HL-60/S4 (cell line): ENCODE data around the gene MDFI.

Source experiments
- in situ Hi-C: fragments of 300-500 bp; cut with MboI; formaldehyde crosslinking; loops from 2 replicates; pipeline ENCODE4 v1.14.3; 2022; ENCODE audit warnings: low sequenced_read_pairs

MDFI gene

DNA sequence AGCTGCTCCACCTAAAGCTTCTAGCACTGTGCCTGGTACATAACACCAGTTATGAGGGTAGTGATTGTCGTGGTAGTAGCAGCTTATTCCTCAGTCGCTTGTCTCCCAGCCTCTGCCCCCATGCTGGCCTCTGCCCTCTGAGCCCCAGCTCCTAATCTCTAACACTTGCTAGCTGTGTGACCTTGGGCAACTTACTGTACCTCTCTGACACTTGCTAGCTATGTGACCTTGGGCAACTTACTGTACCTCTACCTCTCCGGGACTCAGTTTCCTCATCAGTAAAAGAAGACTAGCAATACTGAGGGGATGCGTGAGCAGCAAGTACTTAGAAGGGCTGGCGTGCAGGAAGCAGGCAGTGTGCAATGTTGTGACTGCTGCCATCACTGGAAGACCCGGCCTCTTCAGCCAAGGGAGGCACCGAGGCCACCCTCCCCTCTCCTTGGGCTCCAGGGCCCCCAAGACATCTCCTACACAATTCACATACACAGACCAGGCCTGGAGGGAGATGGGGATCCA lies 9.9 kb downstream of the MDFI start:
- in situ Hi-C loops: no loop called here

DNA sequence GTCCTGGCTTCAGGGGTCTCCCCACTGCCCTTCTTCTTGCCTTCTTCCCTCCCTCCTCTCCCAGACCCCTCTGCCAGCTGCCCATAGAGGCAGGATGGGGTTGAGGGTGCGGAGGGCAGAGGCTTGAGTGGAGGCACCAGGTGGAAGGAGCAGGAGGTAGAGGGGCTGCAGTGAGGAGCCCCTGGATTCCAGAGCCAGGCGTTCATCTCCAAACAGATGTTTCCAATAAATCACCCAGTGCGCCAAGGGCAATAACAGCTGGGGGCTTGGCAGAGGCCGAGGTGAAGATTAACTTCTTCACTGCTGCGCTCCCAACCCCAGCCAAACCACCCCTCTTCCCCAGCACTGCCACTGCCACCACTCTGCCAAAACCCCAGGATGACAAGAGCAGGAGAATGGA lies 10.7 kb downstream of the MDFI start:
- in situ Hi-C loops: no loop called here

DNA sequence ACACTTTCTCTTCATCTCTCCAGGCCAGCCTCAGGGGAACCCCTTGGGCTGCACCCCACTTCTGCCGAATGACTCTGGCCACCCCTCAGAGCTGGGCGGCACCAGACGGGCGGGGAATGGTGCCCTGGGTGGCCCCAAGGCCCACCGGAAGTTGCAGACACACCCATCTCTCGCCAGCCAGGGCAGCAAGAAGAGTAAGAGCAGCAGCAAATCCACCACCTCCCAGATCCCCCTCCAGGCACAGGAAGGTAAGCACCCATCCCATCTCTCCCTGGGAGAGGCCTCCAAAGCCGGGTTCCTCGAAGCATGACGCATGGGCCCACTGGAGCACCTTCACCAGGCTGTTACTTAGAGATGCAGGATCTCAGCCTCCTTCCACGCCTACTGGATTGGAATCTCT lies 11.3 kb downstream of the MDFI start:
- in situ Hi-C loops: no loop called here

DNA sequence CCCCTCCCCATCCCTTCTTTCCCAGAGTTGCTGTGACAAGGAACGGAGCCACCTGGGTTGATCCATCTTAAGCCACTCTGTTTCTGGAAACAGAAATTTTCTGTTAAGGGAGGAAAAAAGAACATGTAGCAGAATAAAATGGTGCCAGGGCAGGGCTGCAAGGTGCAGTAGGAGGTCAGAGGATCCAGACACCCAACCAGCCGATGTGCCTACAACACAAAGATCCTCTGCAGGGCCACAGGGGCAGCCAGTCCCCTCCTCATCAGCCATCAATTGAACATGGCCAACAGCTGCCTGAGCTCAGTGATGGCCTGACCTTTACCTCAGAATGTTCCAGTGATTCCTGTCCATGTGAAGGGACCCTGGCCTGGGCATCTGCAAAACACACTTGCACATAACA lies 11.9 kb downstream of the MDFI start:
- in situ Hi-C loops: no loop called here

DNA sequence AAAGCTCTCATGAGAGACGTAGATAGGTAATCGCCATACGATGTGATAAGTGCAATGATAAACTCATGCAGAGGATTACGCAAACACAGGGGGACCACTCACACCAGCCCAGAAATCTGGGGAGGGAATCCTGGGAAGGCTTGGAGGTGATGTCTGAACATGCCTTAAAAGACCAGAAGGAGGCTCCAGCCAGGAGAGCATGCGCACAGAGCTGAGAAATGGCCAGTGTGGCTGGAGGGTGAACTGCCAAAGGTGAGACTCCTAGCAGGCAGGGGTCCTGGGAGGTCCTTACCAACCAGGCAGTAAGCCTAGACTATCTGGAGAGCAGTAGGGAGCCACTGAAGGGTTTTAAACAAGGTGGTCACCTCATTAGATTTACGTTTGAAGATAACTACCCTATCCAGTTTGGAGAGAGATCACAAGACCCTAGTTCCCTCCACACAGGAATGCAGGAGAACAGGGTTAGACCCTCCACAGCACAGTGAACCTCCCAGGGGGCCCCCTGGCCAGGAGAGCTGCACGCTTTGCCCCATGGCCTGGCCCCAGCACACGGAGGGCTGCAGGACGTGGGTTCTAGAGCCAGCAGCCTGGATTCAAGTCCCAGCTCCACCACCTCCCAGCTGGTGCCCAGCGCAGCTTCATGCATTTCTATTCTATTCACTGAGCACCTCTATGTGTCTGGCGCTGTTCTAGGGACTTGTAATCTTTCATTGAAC lies 13.1 kb downstream of the MDFI start:
- in situ Hi-C loops: no loop called here

DNA sequence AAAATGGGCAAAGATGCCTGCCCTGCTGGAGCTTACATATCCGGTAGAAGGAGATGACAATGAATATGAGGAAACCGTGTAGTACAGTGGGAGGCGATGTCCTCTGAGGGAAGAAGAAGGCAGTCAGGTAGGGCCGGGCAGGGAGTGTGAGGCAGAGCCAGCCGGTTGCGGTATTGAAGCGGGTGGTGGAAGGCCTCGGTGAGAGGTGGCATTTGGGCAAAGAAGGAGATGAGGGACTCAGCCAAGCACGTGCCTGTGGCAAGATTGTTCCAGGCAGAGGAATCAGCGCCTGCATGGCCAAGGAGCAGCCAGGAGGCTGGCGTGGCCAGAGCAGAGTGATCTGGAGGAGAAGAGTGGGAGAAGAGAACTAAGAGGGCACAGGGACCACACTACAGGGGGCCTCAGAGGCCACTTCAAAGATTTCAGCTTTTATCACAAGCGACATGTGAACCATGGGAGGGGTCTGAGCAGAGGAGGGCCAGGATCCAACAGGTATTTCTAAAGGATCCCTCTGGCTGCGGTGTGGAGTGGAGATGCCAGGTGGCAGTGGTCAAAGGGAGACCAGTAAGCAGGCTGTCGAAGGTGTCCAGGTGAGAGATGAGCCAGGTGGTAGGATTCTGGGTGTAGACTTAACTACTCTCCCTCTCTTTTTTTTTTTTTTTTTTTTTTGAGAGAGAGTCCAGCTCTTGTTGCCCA lies 13.8 kb downstream of the MDFI start:
- in situ Hi-C loops: no loop called here

DNA sequence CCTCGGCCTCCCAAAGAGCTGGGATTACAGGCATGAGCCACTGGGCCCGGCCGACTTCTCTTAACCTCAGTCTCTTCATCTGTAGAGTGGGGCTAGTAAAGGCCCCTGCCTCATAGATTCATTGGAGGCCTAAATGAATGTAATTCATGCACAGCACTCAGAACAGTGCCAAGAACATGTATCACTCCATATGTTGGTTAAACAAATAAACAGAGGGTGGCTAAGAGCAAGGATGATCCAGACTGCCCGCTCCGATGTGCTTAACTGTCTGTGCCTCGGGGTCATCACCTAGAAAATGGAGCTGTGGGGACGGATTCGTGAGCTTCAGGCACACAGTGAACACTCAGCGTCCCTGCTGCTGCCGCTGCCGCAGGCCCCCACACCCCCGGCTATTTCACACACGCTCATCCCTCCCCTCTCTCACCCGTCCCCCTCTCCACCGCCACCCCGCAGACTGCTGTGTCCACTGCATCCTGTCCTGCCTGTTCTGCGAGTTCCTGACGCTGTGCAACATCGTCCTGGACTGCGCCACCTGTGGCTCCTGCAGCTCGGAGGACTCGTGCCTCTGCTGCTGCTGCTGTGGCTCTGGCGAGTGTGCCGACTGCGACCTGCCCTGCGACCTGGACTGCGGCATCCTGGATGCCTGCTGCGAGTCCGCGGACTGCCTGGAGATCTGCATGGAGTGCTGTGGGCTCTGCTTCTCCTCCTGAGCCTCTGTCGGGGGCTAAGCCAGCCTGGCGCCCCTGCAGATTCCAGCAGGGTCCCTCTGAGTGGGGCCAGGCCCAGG lies 14.8 kb downstream of the MDFI start:
- in situ Hi-C loops: no loop called here

DNA sequence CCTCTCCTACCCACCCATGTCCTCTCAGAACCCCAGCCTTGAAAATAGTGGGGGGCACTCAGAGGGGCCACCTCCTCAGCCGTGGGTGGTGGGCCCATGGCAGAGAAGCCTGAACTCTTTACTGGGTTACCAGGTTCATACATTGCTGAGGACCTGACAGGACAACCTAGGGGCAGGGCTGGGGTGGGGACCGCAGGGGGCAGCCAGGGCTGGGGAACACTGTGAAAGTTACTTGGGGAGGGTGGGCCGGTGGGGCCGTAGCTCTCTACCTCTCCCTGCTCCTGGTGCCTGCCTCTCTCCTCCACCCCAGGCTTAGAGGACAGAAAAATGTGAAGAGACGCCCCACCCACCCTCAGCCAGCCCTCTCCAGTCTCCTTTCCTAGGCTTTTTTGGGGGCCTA lies 15.4 kb downstream of the MDFI start:
- in situ Hi-C loops: no loop called here

DNA sequence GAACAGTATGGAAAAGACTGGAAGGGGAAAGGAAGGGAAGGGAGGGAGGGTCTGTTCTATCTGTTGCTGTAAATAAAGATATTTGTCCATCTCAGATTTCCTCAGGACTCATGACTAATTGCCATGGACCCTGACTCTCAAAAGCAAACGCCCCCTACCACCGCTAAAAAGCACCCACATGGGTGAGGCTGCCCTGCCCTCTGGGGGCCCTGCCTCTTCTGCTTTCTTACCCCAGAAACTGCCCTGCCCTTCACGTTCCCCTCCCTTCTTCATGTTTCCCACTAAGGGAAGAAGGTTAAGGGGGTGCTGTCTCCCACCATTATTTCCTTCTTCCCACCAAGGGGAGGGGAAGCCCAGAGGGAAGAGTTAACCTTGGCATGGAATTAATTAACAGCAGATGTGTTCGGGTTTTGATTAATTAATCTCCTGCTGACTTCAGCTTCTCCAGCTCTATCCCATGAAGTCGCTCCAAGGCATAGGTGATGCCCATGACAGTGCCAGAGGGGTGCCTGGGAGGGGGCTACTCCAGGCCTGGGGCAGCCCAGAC lies 16.0 kb downstream of the MDFI start:
- in situ Hi-C loops: no loop called here

DNA sequence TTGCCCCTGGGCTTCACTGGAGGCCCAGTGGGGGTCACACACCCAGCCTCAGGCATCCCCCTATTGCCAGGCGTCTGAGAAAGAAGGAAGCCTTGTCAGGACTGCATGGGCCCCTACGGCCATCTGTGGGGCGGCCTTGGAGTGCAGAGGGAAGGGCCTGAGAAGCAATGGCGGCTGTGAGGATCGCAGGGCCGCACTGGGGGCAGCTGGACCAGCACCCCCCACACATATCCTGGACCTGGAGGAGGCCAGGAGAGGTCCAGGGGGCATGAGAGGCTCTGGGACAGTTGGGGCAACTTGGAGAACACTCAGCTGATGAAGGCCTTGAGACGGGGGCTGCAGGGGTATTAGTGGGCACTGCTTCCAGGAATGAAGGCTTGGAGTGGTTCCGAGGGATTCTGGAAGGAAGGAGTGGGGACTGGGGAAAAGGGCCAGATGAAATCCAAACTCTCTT lies 16.5 kb downstream of the MDFI start:
- in situ Hi-C loops: no loop called here

DNA sequence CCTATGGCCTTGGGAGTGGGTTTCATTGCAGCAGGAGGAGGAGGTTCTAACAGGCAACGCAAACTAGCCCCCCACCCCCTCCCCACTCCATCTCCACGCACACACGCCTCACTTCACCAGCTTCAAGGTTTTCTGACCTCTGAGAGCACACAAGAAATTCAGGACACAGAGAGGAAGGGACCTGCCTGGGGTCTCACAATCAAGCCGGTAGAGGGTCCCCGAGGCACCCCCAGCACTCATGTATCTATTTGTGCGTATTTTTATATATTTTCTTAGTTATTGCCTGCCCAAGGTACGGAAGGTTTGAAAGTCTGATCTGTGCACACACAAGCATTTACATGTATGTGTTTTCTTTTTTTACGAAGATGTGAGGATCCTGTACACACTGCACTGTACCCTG lies 16.9 kb downstream of the MDFI start:
- in situ Hi-C loops: no loop called here

DNA sequence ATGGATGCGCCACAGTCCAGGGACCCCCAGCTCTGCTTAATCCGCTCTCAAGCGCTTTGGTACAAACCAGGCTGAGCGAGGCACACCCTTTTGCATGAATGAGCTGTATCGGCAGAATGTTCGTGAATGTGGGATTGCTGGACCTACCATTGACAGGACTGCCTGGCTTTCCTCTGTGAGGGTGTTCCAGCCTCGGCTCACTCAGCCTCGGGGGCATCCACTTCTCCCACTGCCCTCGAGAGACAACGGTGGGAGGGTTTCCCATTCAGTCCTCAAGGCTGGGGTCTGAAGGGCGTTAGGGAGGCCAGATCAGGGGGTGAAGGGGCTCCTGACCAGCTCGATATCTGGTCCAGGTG lies 17.4 kb downstream of the MDFI start:
- in situ Hi-C loops: no loop called here

DNA sequence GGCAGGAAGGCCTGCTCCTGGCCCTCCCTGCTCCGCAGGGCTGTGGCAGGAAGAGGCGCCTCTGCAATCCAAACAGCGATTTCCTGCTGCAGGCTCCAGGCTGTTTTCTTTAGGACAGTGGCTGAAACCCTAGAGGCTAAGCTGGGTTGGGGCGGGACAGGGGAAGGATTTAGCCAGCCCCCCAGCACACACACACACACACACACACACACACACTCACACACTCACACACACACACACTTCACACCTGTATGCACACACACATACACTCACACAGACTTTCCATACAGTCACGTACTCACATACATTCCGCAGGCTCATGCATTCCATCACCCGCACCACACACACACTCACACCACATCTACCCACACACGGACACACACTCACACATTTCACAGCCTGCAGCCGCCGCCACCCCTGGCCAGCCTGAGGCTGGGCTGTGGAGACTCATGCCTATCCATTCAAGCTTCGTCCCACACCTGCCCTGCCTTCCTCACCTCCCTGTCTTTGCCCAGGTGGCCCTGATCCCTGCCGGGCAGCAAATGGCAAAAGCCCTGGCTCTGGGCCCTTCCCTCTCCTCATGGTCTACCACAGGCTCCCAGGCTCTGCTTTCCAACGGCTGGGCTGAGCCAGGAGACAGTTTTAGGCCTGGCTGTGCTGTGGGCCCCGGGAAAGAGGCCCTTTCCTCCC lies 17.9 kb downstream of the MDFI start:
- in situ Hi-C loops: no loop called here

DNA sequence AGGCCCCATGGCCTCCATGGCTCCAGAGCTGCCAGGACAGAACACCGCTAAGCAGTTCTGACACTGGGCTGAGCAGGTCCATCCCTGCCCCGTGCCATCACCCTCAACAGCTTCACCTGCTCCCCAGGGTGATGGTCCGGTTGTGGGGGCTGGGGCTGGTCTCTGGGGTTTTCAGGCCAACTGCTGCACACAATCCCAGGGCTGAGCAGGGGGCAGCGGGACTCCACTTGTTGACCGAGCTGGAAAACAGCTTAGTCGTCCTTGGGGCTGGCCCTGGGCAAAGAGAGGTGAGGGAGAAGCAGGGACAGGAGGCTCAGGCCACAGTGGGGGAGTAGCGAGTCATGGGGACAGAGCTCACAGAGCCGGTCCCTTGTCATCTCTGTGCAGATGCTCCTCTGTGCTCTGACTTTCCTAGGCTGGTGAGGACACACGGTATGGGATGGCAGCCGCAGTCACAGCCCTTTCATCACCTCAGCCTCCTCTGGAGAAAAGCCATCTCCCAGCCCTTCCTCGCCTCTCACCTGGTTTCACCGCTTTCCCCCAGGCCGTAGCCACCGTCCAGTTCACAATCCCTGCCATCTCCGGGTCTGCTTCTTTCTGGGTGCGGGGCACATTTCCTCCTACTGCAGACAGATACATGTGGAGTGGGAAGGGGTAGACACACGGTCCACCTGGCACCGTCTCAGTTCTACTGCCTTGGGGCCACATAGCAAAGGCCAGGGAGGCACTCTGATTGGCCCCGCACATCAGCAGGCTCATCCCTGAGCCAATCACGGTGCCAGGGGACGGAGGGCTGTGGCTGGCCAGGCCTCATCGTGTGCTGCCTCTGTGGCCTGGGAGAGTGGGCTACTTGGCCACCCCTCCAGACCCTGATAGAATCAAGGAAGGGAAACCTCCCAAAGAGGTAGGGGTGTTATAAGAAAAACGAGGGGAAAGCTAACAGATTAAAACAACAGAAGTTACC lies 19.1 kb downstream of the MDFI start:
- in situ Hi-C loops: no loop called here

DNA sequence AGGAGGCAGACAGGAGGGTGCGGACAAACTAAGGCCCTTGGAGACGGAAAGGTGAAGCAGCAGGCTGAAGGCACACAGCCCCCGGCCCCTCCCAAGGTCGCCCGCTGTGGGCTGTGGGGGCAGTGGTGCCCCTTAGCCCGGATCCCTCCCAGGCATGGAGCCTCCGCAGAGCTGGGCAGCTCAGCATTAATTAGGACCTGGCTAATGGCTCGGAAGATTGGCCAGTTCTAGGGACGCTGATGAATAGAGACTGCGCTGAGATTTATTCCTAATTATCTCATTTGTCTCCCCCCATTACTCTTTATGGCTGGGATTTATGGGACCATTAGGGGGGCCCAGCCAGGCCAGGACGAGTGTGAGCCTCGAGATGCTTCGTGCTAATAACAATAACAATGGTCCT lies 20.4 kb downstream of the MDFI start:
- in situ Hi-C loops: no loop called here

DNA sequence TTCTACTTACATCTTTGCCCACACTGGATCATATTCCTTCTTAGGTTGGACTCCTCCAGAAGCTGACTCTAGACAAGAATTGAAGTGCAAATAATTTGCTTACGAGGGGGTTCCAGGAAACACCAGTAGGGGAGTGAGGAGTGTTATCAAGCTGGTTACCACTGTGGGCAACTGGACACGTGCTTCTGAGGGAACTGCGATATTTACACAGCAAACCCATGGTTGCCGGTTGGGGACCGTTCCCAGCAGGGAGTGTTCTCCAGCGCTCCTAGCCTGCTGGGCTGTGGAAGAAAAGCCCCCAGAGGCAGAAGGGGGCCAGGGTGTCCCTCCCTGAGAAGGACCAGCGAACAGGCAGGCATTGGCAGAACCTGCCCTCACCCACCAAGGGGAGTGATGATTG lies 21.7 kb downstream of the MDFI start:
- in situ Hi-C loops: no loop called here

DNA sequence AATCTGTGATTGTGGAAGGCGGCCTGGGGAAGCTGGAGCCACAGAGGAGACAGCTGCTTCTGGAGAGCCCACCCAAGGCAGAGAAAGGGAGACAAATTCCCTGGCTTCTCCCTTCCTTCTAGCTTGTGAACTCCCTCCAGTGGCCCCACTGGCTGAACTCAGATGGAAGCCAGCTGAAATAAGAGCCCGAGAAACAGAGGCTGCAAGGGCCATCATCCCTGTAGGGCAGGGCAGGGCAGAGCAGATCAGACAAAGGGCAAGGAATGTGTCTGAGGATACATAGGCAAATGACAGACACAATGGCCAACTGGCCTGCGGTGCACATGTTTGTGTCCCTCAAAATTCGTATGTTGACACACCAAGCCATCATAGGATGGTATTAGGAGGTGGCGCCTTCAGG lies 25.3 kb downstream of the MDFI start:
- in situ Hi-C loops: no loop called here

DNA sequence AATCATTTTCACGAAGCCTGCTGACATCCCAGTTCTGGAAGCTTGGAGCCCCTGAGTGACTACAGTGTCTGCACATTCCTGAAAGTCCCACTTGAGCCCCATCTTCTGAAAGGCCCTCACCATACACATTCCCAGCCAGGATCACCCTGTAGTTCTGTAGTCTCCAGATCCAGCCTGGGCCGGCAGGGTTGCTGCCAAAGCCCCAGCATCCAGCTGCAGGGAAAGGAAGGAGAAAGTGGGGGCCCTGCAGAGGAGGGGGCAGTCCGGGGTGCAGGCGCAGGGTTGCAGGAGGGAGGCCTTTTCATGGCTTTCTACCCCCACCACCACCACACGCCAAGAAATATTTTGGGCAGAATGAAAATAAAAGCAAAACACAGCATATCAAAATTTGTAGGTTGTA lies 26.0 kb downstream of the MDFI start:
- in situ Hi-C loops: no loop called here

DNA sequence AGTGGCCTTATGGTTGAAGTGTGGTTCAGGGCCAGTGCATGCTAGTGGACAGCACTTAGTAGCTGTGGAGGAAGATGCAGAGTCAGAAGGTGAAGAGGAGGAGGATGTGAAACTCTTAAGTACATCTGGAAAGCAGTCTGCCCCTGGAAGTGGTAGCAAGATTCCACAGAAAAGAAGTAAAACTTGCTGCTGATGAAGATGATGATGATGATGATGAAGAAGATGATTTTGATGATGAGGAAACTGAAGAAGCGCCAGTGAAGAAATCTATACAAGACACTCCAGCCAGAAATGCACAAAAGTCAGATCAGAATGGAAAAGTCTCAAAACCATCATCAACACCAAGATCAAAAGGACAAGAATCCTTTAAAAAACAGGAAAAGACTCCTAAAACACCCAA lies 28.9 kb downstream of the MDFI start:
- in situ Hi-C loops: no loop called here

DNA sequence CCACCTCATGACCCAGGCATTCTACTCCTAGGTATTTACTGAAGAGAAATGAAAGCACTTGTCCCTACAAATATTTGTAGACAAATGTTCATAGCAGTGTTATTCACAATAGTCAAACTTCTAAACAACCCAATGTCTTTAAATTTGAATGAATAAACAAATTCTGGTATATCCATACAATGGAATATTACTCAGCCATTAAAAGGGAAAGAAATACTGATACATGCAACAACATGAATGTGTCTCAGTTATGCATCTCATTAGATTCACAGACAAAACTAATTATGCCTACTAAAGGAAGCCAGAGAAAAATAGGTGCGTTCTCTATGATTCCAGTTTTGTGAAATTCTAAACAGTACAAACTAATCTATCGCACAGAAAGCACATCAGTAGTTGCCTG lies 30.7 kb downstream of the MDFI start:
- in situ Hi-C loops: no loop called here
